Esophagus muscularis mucosa (tissue), 3 donors: ENCODE results near the gene ZNF224.

Experiments
- EP300 ChIP-seq: sonication (generic); formaldehyde crosslinking; IDR thresholded peaks from one replicate; pipeline ENCODE4 v1.6.1; 2017; ENCODE audit warnings: antibody characterized with exemption
- TF ChIP-seq, protein P1 (sequence below), 3 experiments: fragments of 200-600 bp in 2 of 3; fragments of 450-650 bp in 1 of 3; sonication (generic) in 2 of 3; IDR thresholded peaks; one replicate each; pipeline ENCODE4 v1.5.1; 2017 to 2019; ENCODE audit warnings: antibody characterized with exemption in 3 of 3, mild to moderate bottlenecking in 2 of 3, moderate library complexity in 1 of 3

GRCh38 chr19:44151491-44151890 lies 57.3 kb downstream of the ZNF224 start:
- TF ChIP-seq, protein P1, sequence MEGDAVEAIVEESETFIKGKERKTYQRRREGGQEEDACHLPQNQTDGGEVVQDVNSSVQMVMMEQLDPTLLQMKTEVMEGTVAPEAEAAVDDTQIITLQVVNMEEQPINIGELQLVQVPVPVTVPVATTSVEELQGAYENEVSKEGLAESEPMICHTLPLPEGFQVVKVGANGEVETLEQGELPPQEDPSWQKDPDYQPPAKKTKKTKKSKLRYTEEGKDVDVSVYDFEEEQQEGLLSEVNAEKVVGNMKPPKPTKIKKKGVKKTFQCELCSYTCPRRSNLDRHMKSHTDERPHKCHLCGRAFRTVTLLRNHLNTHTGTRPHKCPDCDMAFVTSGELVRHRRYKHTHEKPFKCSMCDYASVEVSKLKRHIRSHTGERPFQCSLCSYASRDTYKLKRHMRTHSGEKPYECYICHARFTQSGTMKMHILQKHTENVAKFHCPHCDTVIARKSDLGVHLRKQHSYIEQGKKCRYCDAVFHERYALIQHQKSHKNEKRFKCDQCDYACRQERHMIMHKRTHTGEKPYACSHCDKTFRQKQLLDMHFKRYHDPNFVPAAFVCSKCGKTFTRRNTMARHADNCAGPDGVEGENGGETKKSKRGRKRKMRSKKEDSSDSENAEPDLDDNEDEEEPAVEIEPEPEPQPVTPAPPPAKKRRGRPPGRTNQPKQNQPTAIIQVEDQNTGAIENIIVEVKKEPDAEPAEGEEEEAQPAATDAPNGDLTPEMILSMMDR (IDR thresholded peaks at IDR 0.05): no peak
- TF ChIP-seq EP300: no peak
